ENCODE results near the gene LMX1A.

DNA sequence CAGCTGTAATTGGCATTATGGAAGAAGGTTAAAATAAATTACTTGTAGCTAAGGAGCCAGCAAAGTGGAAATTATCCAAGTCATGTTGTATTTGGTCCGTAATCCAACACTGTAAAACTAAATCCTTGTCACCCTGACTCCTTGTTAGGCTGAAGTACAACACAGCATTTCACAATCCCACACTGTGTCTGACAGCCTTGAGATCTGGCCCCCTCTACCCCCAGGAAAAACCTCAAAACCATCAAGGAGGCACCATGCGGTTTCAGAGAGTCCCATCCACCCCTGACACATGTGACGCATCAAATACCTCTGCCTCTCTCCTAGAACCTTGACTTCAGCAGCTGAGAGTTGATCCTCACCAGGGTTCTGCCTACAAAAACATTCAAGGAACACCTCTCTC, 41.0 kb downstream of the LMX1A start:
- no peak for TF ChIP-seq POLR2A (IDR thresholded peaks at IDR 0.05; ENCODE audit: extremely low read depth, insufficient read length)
- TF ChIP-seq, protein P1, sequence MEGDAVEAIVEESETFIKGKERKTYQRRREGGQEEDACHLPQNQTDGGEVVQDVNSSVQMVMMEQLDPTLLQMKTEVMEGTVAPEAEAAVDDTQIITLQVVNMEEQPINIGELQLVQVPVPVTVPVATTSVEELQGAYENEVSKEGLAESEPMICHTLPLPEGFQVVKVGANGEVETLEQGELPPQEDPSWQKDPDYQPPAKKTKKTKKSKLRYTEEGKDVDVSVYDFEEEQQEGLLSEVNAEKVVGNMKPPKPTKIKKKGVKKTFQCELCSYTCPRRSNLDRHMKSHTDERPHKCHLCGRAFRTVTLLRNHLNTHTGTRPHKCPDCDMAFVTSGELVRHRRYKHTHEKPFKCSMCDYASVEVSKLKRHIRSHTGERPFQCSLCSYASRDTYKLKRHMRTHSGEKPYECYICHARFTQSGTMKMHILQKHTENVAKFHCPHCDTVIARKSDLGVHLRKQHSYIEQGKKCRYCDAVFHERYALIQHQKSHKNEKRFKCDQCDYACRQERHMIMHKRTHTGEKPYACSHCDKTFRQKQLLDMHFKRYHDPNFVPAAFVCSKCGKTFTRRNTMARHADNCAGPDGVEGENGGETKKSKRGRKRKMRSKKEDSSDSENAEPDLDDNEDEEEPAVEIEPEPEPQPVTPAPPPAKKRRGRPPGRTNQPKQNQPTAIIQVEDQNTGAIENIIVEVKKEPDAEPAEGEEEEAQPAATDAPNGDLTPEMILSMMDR (IDR thresholded peaks at IDR 0.05; ENCODE audit: low read depth, low read length) = no peak
- TF ChIP-seq, protein P2, sequence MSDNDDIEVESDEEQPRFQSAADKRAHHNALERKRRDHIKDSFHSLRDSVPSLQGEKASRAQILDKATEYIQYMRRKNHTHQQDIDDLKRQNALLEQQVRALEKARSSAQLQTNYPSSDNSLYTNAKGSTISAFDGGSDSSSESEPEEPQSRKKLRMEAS (IDR thresholded peaks at IDR 0.05; ENCODE audit: low read depth, low read length) = no peak
- TF ChIP-seq MYC (IDR thresholded peaks at IDR 0.05; ENCODE audit: low read depth, low read length) = no peak

Data from NB4 (cell line).